ENCODE results near the gene RAB35.

RAB35 gene

GRCh38 chr12:120125792-120126634 is 9.5 kb upstream of the RAB35 start:
- H3K4me3 ChIP-seq (replicated peaks; ENCODE audit: insufficient read depth, low read length) = no peak overlapping the region
- TF ChIP-seq SPI1 (IDR thresholded peaks at IDR 0.05; ENCODE audit: borderline replicate concordance, low read depth) = no peak
- TF ChIP-seq CTCF (IDR thresholded peaks at IDR 0.05; ENCODE audit: insufficient read depth, low read length) = no peak
- TF ChIP-seq POLR2AphosphoS5 (IDR thresholded peaks at IDR 0.05; ENCODE audit: low read depth) = peak; percentile 15
- TF ChIP-seq REST (IDR thresholded peaks at IDR 0.05; ENCODE audit: insufficient replicate concordance, low read depth) = no peak
- no peak for TF ChIP-seq GABPA (IDR thresholded peaks at IDR 0.05; ENCODE audit: low read depth)
- DNase-seq (ENCODE audit: low read depth in 1 of 2, low spot score in 1 of 2) = no peak
- H3K27ac ChIP-seq (replicated peaks) = peak overlapping the region; percentile 6; the same call in 1 of the 2 replicates
- H3K27me3 ChIP-seq (ENCODE audit: insufficient read depth, poor library complexity, severe bottlenecking) = no peaks in the 10 kb centered on the region

- TF ChIP-seq POLR2AphosphoS5 (IDR thresholded peaks at IDR 0.05; ENCODE audit: low read depth) (no peak), REST (IDR thresholded peaks at IDR 0.05; ENCODE audit: insufficient replicate concordance, low read depth) (no peak), GABPA (IDR thresholded peaks at IDR 0.05; ENCODE audit: low read depth) (no peak), CTCF (IDR thresholded peaks at IDR 0.05; ENCODE audit: insufficient read depth, low read length) (no peak)
- no peak overlapping the region for H3K4me3 ChIP-seq (replicated peaks; ENCODE audit: insufficient read depth, low read length)
- no peaks in the 10 kb centered on the region for H3K27me3 ChIP-seq (ENCODE audit: insufficient read depth, poor library complexity, severe bottlenecking)
- no peak for DNase-seq (ENCODE audit: low read depth in 1 of 2, low spot score in 1 of 2)
- H3K27ac ChIP-seq (replicated peaks) = no peak overlapping the region
These were observed 8.5 kb upstream of the RAB35 start for GRCh38 chr12:120125029-120125428.

GRCh38 chr12:120121766-120122293 is 5.3 kb upstream of the RAB35 start:
- no peak for TF ChIP-seq POLR2AphosphoS5 (IDR thresholded peaks at IDR 0.05; ENCODE audit: low read depth)
- no peak for TF ChIP-seq REST (IDR thresholded peaks at IDR 0.05; ENCODE audit: insufficient replicate concordance, low read depth)
- H3K27me3 ChIP-seq (ENCODE audit: insufficient read depth, poor library complexity, severe bottlenecking) = no peaks in the 10 kb centered on the region
- H3K27ac ChIP-seq (replicated peaks) = no peak overlapping the region
- no peak for DNase-seq (ENCODE audit: low read depth in 1 of 2, low spot score in 1 of 2)
- H3K4me3 ChIP-seq (replicated peaks; ENCODE audit: insufficient read depth, low read length) = no peak overlapping the region

Data from HL-60 (cell line).